ENCODE results near the gene MICAL3.

MICAL3 gene

GRCh38 chr22:17778412-17778976, 245.9 kb downstream of the MICAL3 start:
- Histone ChIP-seq H3K9ac (no peak overlapping the region), H3K27ac (no peak overlapping the region), H3K9me3 (ENCODE audit: control insufficient read depth, low read length) (no peaks in the 10 kb centered on the region), H3K36me3 (ENCODE audit: control insufficient read depth, insufficient read depth, low read length) (no peaks in the 10 kb centered on the region), H2AFZ (no peak overlapping the region), H3K4me2 (ENCODE audit: low read length) (no peak overlapping the region), H3K4me3 (ENCODE audit: low read depth, low read length) (no peak overlapping the region), H3K27me3 (ENCODE audit: control insufficient read depth, insufficient read depth, low read length) (no peaks in the 10 kb centered on the region), H3K4me1 (no peaks in the 10 kb centered on the region), H3K79me2 (no peaks in the 10 kb centered on the region)
- no peak for TF ChIP-seq CTCF (IDR thresholded peaks at IDR 0.05)

DNA sequence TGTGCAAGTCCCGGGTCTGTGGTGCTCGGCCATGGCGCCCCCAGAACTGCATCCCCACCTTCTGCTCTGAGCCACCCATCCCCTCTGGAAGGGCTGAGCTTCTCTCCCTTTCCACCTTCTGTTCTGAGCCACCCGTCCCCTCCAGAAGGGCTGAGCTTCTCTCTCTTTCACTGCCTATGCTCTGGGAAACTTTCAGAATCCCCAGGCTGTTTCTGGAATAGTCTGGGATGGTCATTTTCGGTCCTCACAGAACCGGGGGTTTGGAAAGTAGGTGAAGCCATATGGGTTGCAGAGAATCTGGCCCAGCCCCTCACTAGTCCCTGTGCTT, 246.7 kb downstream of the MICAL3 start:
- Histone ChIP-seq H3K4me3 (ENCODE audit: low read depth, low read length) (no peak overlapping the region), H3K27ac (no peak overlapping the region), H3K9ac (no peak overlapping the region), H3K27me3 (ENCODE audit: control insufficient read depth, insufficient read depth, low read length) (no peaks in the 10 kb centered on the region), H3K4me2 (ENCODE audit: low read length) (no peak overlapping the region), H3K9me3 (ENCODE audit: control insufficient read depth, low read length) (no peaks in the 10 kb centered on the region), H3K4me1 (peaks cover 6% of the 10 kb centered on the region), H3K79me2 (no peaks in the 10 kb centered on the region), H3K36me3 (ENCODE audit: control insufficient read depth, insufficient read depth, low read length) (no peaks in the 10 kb centered on the region), H2AFZ (no peak overlapping the region)
- TF ChIP-seq CTCF (IDR thresholded peaks at IDR 0.05): no peak

GRCh38 chr22:17777005-17777716, 247.2 kb downstream of the MICAL3 start:
- Histone ChIP-seq H2AFZ (no peak overlapping the region), H3K4me1 (peaks cover 6% of the 10 kb centered on the region), H3K27me3 (ENCODE audit: control insufficient read depth, insufficient read depth, low read length) (no peaks in the 10 kb centered on the region), H3K79me2 (no peaks in the 10 kb centered on the region), H3K4me2 (ENCODE audit: low read length) (peak overlapping the region; percentile 13), H3K36me3 (ENCODE audit: control insufficient read depth, insufficient read depth, low read length) (no peaks in the 10 kb centered on the region), H3K4me3 (ENCODE audit: low read depth, low read length) (no peak overlapping the region), H3K9me3 (ENCODE audit: control insufficient read depth, low read length) (no peaks in the 10 kb centered on the region), H3K27ac (peak overlapping the region; percentile 64), H3K9ac (no peak overlapping the region)
- no peak for TF ChIP-seq CTCF (IDR thresholded peaks at IDR 0.05)

DNA sequence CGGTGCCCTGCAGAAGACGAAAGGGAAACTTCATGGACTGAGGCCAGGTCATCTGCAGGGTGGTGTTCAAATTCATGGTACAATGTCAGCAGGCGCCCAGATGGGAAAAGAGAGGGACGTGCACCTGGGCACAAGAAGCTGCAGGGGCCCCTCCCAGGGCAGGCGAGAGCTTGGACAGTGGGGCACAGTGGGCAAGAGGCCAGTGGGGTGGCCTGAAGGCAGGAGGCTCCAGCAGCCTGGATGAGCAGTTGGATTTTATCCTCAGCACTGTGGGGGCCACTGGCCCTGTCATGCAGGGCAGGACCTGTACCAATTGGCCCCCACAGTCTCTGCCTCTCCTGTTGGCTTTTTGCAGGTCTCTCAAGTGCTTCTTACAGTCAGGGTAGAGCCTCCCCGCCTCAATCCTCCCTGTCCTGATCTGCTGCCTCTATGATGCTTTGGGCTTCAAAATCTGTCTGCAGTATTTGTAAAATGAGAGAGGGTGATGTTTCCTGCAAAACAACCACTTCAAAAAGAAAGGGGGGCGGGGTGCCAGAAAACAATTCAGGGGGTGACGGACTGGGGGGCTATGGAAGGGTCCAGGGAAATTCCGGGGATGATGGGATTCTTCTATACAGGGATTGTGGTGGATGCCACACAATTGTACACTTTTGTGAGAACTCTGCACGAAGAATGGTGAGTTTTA, 248.4 kb downstream of the MICAL3 start:
- Histone ChIP-seq H3K27me3 (ENCODE audit: control insufficient read depth, insufficient read depth, low read length) (no peaks in the 10 kb centered on the region), H3K4me3 (ENCODE audit: low read depth, low read length) (no peak overlapping the region), H2AFZ (no peak overlapping the region), H3K4me2 (ENCODE audit: low read length) (no peak overlapping the region), H3K36me3 (ENCODE audit: control insufficient read depth, insufficient read depth, low read length) (no peaks in the 10 kb centered on the region), H3K4me1 (peaks cover 6% of the 10 kb centered on the region), H3K9me3 (ENCODE audit: control insufficient read depth, low read length) (no peaks in the 10 kb centered on the region), H3K27ac (no peak overlapping the region), H3K79me2 (no peaks in the 10 kb centered on the region), H3K9ac (no peak overlapping the region)
- TF ChIP-seq CTCF (IDR thresholded peaks at IDR 0.05): no peak
